HEK293T (cell line): ENCODE measurements around the gene CADM2.

Experiments
- CTBP1 ChIP-seq: fragments of 450-650 bp; IDR thresholded peaks from 2 replicates; pipeline ENCODE4 v1.6.1; 2016; ENCODE audit warnings: borderline replicate concordance
- FOXA1 ChIP-seq: fragments of 450-650 bp; IDR thresholded peaks from 2 replicates; pipeline ENCODE4 v1.6.1; 2016; ENCODE audit warnings: mild to moderate bottlenecking
- FOXM1 ChIP-seq: fragments of 450-650 bp; IDR thresholded peaks from 2 replicates; pipeline ENCODE4 v1.6.1; 2017; ENCODE audit warnings: mild to moderate bottlenecking, borderline replicate concordance
- HDGF ChIP-seq: fragments of 450-650 bp; IDR thresholded peaks from 2 replicates; pipeline ENCODE4 v1.6.1; 2017; ENCODE audit warnings: antibody characterized with exemption, borderline replicate concordance
- L3MBTL2 ChIP-seq: fragments of 450-650 bp; conservative IDR thresholded peaks from 2 replicates; pipeline ENCODE4 v1.6.1; 2016; ENCODE audit warnings: mild to moderate bottlenecking
- LEF1 ChIP-seq: fragments of 450-650 bp; IDR thresholded peaks from 2 replicates; pipeline ENCODE4 v1.6.1; 2017; ENCODE audit warnings: mild to moderate bottlenecking, borderline replicate concordance
- NFRKB ChIP-seq: fragments of 450-650 bp; IDR thresholded peaks from 2 replicates; pipeline ENCODE4 v1.6.1; 2016; ENCODE audit warnings: mild to moderate bottlenecking, moderate library complexity
- SP1 ChIP-seq: fragments of 450-650 bp; IDR thresholded peaks from 2 replicates; pipeline ENCODE4 v1.6.1; 2017
- TARDBP ChIP-seq: fragments of 450-650 bp; IDR thresholded peaks from 2 replicates; pipeline ENCODE4 v1.6.1; 2016

- TF ChIP-seq SP1 = no peak
- TF ChIP-seq FOXA1 = no peak
- TF ChIP-seq TARDBP = no peak
- TF ChIP-seq CTBP1 = no peak
- TF ChIP-seq NFRKB = no peak
- TF ChIP-seq L3MBTL2 = no peak
- no peak for TF ChIP-seq FOXM1
- TF ChIP-seq LEF1 = no peak
- no peak for TF ChIP-seq HDGF
Observed at GRCh38 chr3:84967767-84968581, 9.2 kb downstream of the CADM2 start.
